Pancreas (tissue), 10 donors: ENCODE results near the gene AGPAT4. TPM values are rescaled to one million over a fixed set of nuclear protein-coding genes. Genes with fewer than 3 reads are reported as not detected.

Source experiments
- ATAC-seq, 4 donors: fragments of 200-7000 bp; cut with Tn5 transposase; one replicate each; pipeline versions ENCODE4 v1.8.0 to v1.9.1; 2020; ENCODE audit warnings: mild to moderate bottlenecking in 4 of 4, moderate library complexity in 4 of 4
- DNase-seq, 6 donors: peaks; one replicate each; pipeline ENCODE4 v3.0.0-alpha.2; 2020
- FAIRE-seq: peaks from 2 replicates; lab custom pipeline; 2012; peaks lifted over from hg19 to GRCh38; lab: Jason Lieb, UNC
- H3K27ac ChIP-seq, 4 donors: fragments of 200-600 bp; sonication (generic); 1 replicate in 3 of 4; 2 replicates in 1 of 4; pipeline versions ENCODE4 v1.5.0 to v1.8.0; 2020
- H3K27me3 ChIP-seq, 4 donors: fragments of 200-600 bp; one replicate each; pipeline ENCODE4 v1.8.0; 2021
- H3K36me3 ChIP-seq, 3 donors: fragments of 200-600 bp; sonication (generic) in 1 of 3; one replicate each; pipeline versions ENCODE4 v1.5.0 to v1.8.0; 2020 to 2021
- H3K4me1 ChIP-seq, 3 donors: fragments of 200-600 bp; one replicate each; pipeline ENCODE4 v1.8.0; 2021
- H3K4me3 ChIP-seq, 4 donors: fragments of 200-600 bp; sonication (generic) in 2 of 4; one replicate each; pipeline versions ENCODE4 v1.5.0 to v1.8.0; 2020 to 2021
- H3K9me3 ChIP-seq, 4 donors: fragments of 200-600 bp; one replicate each; pipeline ENCODE4 v1.8.0; 2021
- WGBS, 2 donors: extraction: QIAGEN DNeasy Blood & Tissue Kit; methylation state at CpG; one replicate each; pipeline ENCODE4 v1.1.7; 2013; 5-methylcytosine and 5-hydroxymethylcytosine counted together
- intact Hi-C, 3 donors: fragments of 100-400 bp; cut with DNase I; formaldehyde crosslinking; loops; one replicate each; pipeline versions ENCODE4 v1.11.1 to v1.14.2; 2022
- polyA plus RNA-seq, 2 donors: library from polyadenylated mRNA; stranded (reverse); fragments of 200-250 nt; gene quantifications; one replicate each; pipeline ENCODE4 v1.2.3, GENCODE V29; 2013
- total RNA-seq, 6 donors: library from RNA; stranded (reverse); fragmentation: NEBNext Ultra II Directional in 4 of 6; extraction: Animal tissue kit (Norgen Biotek cat#: 25700) in 4 of 6; gene quantifications; one replicate each; pipeline versions ENCODE4 v1.2.1 to v1.2.4, GENCODE V29; 2021 to 2023
- TF ChIP-seq, protein P1 (sequence below), 4 donors: fragments of 200-600 bp; sonication (generic) in 3 of 4; IDR thresholded peaks; one replicate each; pipeline versions ENCODE4 v1.5.0 to v1.8.0; 2021; ENCODE audit warnings: antibody characterized with exemption in 4 of 4
- donor health status: healthy with polysubstance abuse.
- donor health status: DM: no; HTN: no; CAD: no; lungs with moderate emphysema.
- donor health status: DM: no; HTN: no; CAD: no.
- donor health status: control.
- donor health status: control.
- donor health status: Bipolar disorder and iron deficiency.
- donor health status: DM: yes; HTN: yes; CAD: no.
- donor health status: DM: no; HTN: no; CAD: no.
- donor health status: DM: no; HTN: no; CAD: no.
- donor health status: DM: yes; HTN: yes; CAD: no.

AGPAT4 gene
- total and polyA plus RNA-seq, 8 donors = 1.6 to 6.4 (median 2.3) TPM

DNA sequence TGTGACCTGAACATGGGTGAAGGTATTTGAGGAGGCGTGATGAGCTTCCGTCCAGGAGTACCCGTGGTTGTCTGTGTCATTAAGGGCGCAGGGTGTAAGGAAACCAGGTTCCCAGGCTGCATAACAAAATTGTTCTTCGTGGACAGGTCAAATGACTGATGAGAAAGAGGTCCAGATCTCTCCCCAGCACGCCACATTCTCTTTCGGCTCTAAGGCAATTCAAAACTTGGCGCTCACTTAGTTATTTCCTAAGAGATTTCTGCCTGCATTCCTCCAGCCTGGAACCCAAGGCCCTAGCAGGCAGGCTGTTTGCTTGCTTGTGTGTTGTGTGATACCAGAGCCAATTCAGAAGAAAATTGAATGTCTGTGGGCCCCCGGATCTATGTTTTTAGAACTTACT, 139.9 kb downstream of the AGPAT4 start:
- no peak for DNase-seq
- FAIRE-seq = no peak
- intact Hi-C loops = no loop called here
- no peak overlapping the region for H3K4me3 ChIP-seq
- TF ChIP-seq, protein P1, sequence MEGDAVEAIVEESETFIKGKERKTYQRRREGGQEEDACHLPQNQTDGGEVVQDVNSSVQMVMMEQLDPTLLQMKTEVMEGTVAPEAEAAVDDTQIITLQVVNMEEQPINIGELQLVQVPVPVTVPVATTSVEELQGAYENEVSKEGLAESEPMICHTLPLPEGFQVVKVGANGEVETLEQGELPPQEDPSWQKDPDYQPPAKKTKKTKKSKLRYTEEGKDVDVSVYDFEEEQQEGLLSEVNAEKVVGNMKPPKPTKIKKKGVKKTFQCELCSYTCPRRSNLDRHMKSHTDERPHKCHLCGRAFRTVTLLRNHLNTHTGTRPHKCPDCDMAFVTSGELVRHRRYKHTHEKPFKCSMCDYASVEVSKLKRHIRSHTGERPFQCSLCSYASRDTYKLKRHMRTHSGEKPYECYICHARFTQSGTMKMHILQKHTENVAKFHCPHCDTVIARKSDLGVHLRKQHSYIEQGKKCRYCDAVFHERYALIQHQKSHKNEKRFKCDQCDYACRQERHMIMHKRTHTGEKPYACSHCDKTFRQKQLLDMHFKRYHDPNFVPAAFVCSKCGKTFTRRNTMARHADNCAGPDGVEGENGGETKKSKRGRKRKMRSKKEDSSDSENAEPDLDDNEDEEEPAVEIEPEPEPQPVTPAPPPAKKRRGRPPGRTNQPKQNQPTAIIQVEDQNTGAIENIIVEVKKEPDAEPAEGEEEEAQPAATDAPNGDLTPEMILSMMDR (IDR thresholded peaks at IDR 0.05) = no peak
- H3K9me3 ChIP-seq = no peaks in the 10 kb centered on the region
- ATAC-seq = peak in 1 of 4 donors; percentile 10
- no peak overlapping the region for H3K27ac ChIP-seq
- H3K27me3 ChIP-seq = no peaks in the 10 kb centered on the region
- no peaks in the 10 kb centered on the region for H3K4me1 ChIP-seq
- H3K36me3 ChIP-seq = no peaks in the 10 kb centered on the region
- WGBS, 2 donors = 86% methylated on average over 9 of the region's 9 CpGs

DNA sequence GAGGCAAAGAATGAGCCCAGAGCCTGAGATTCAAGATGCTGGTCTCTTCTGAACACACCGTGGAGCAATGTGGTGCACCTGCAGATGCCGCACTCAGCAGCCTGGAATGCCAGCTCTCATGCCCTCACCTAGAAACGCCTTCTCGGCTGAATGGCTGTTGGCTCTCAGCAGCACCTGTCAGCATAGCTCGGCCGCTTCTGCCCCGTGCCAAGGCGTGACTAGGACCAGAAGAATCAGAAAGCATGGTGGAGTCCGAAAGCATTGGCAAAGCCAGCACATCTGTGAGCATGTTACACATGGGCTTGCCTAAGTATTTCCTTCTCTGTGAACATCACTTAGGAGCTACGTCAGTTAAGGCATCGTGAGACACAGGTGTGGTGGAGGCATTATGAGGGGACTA, 141.5 kb downstream of the AGPAT4 start:
- no peaks in the 10 kb centered on the region for H3K36me3 ChIP-seq
- TF ChIP-seq, protein P1 (IDR thresholded peaks at IDR 0.05) = no peak
- 89 to 95% methylated on average over 11 of the region's 11 CpGs for WGBS, 2 donors
- no peak for DNase-seq
- intact Hi-C loops = no loop called here
- no peak for FAIRE-seq
- peak in 2 of 4 donors; percentile 54 to 63 for ATAC-seq
- H3K4me1 ChIP-seq = no peaks in the 10 kb centered on the region
- H3K4me3 ChIP-seq = no peak overlapping the region
- H3K27me3 ChIP-seq = no peaks in the 10 kb centered on the region
- no peaks in the 10 kb centered on the region for H3K9me3 ChIP-seq
- no peak overlapping the region for H3K27ac ChIP-seq

DNA sequence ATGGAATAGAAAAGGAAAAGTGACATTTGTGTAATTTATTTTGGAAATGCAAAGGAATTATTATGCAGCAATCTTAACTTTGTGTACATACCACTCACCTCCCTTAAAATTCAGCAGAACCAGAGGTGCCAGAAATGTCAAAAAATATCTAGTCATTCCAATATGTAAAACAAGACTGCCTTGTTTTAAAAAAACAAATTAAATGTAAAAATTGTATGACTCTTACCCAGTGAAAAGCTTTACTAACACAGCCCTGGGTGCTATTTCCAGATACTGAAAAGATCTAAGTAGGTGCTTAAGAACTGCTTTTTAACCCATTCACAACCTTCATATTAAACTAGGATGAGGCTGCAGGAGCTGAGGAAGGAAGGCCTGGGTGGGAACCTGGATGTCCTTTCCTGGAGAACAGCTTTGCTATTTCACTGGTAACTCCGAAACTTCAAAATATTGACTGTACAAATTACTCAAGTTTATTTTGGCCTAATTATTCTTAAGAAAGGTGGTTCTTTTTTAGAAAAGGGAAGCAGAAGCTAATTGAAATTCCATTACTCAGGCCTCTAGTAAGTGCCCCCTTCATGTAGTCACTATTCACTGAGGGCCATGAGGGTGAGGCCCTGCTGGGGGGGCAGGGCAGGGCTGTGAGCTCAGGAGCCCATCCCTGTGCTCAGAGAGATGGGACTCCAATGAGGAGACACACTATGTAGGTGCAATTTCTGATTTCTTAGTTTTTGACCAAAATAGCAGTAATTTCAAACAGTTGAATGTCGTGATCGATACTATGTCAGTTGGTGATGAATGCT, 142.7 kb downstream of the AGPAT4 start:
- Histone ChIP-seq H3K36me3 (no peaks in the 10 kb centered on the region), H3K9me3 (no peaks in the 10 kb centered on the region), H3K27me3 (no peaks in the 10 kb centered on the region), H3K4me1 (no peaks in the 10 kb centered on the region), H3K27ac (no peak overlapping the region), H3K4me3 (no peak overlapping the region)
- TF ChIP-seq, protein P1 (IDR thresholded peaks at IDR 0.05) = no peak
- intact Hi-C loops = no loop called here
- no peak for FAIRE-seq
- WGBS, 2 donors = 95 to 96% methylated on average over 3 of the region's 3 CpGs
- ATAC-seq = no peak
- DNase-seq = no peak

DNA sequence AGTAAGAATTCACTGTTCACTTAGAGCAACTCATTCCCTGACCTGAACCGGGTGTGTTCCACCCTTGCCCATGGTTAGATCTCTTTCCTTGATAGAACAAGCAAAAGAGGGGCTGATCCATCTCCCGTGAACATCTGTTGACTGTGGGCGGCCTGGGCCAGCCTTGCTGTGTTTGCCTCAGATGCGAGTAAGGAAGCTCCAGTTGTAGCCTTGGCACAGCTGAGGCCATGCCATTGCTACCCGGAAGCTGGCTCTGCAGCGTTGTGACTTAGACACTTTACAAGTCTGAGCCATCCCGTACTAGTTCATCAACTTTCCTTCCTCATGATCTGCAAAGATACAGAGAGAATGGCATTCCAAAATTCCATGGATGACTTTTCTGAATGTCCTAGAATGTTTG, 143.3 kb downstream of the AGPAT4 start:
- DNase-seq (no peak), ATAC-seq (no peak), FAIRE-seq (no peak)
- TF ChIP-seq, protein P1 (IDR thresholded peaks at IDR 0.05) = no peak
- no peak overlapping the region for H3K27ac ChIP-seq
- H3K4me1 ChIP-seq = no peaks in the 10 kb centered on the region
- no peak overlapping the region for H3K4me3 ChIP-seq
- intact Hi-C loops = no loop called here
- peaks cover 0 to 3% (median 0%) of the 10 kb centered on the region in 3 donors for H3K36me3 ChIP-seq
- WGBS, 2 donors = 91 to 96% methylated on average over 7 of the region's 7 CpGs
- no peaks in the 10 kb centered on the region for H3K9me3 ChIP-seq
- H3K27me3 ChIP-seq = no peaks in the 10 kb centered on the region

DNA sequence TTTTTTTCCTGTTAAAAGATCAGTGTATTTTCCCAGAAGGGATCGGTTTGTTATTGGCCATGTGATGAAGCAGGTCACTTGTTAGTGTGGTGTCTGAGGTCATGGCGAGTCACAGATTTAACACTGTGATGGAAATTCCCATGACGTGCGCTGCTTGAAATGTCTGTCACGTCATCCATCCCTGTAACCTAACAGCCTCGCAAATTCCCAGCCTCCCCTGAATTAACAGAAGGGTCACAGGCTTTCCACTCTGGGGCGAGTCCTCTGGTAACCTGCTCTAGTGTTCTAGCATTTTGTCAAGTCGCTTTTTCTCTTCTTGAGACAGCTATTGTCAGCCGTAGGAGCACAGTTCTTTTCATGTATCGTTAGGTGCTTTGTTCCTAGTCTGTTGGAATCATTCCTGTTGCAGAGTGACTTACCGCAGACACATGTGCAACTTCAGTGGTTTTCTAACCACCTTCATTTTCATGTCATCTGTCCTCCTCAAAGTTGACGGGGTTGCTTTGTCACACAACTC, 145.1 kb downstream of the AGPAT4 start:
- Histone ChIP-seq H3K27ac (no peak overlapping the region), H3K9me3 (no peaks in the 10 kb centered on the region), H3K4me3 (no peak overlapping the region), H3K36me3 (peaks cover 0 to 3% (median 0%) of the 10 kb centered on the region in 3 donors), H3K4me1 (no peaks in the 10 kb centered on the region), H3K27me3 (no peaks in the 10 kb centered on the region)
- DNase-seq = no peak
- WGBS, 2 donors = 90 to 93% methylated on average over 12 of the region's 12 CpGs
- TF ChIP-seq, protein P1 (IDR thresholded peaks at IDR 0.05) = no peak
- intact Hi-C loops = no loop called here
- no peak for ATAC-seq
- FAIRE-seq = no peak
